Calu3 (cell line): ENCODE results near the gene STRBP. TPM values are rescaled to one million over a fixed set of nuclear protein-coding genes. Genes with fewer than 3 reads are reported as not detected.

Experiments used
- BruUV-seq: library from RNA; stranded (reverse); fragments of 400-500 nt; replicated peaks from 2 replicates; lab custom pipeline; 2021; lab: Mats Ljungman, UMichigan
- CTCF ChIA-PET: fragments of 300-600 bp; sonication (Branson Sonifier 250); formaldehyde crosslinking; loops from one replicate; lab custom pipeline; 2022; ENCODE audit warnings: antibody characterized with exemption; lab: Charles Lee
- DNase-seq: peaks from one replicate; pipeline ENCODE4 v3.0.0; 2022
- H3K27ac Mint-ChIP-seq: one replicate; pipeline ENCODE4 v1.8.0; 2022; ENCODE audit warnings: mixed read lengths; ENCODE audit not compliant: unreplicated experiment
- H3K27me3 Mint-ChIP-seq: one replicate; pipeline ENCODE4 v1.8.0; 2022; ENCODE audit warnings: mixed read lengths; ENCODE audit not compliant: unreplicated experiment
- H3K36me3 Mint-ChIP-seq: one replicate; pipeline ENCODE4 v1.8.0; 2022; ENCODE audit warnings: mild to moderate bottlenecking, moderate library complexity, mixed read lengths; ENCODE audit not compliant: insufficient read depth, unreplicated experiment
- H3K4me1 Mint-ChIP-seq: one replicate; pipeline ENCODE4 v1.8.0; 2022; ENCODE audit warnings: mild to moderate bottlenecking, low read depth, mixed read lengths; ENCODE audit not compliant: unreplicated experiment
- H3K4me3 Mint-ChIP-seq: one replicate; pipeline ENCODE4 v1.8.0; 2022; ENCODE audit warnings: mild to moderate bottlenecking, low read depth, moderate library complexity, mixed read lengths; ENCODE audit not compliant: unreplicated experiment
- H3K9me3 Mint-ChIP-seq: one replicate; pipeline ENCODE4 v1.8.0; 2022; ENCODE audit warnings: low read depth, mixed read lengths; ENCODE audit not compliant: unreplicated experiment
- intact Hi-C: fragments of 100-400 bp; cut with micrococcal nuclease; formaldehyde crosslinking; loops from one replicate; pipeline ENCODE4 v1.10.0; 2022; ENCODE audit not compliant: unreplicated experiment
- total RNA-seq: library from RNA; stranded (reverse); gene quantifications from 2 replicates; pipeline ENCODE4 v1.2.3, GENCODE V29; 2022
- TF ChIP-seq, protein P1 (sequence below): fragments of 200-600 bp; IDR thresholded peaks from one replicate; pipeline ENCODE4 v1.8.0; 2022; ENCODE audit warnings: antibody characterized with exemption; ENCODE audit not compliant: unreplicated experiment

Gene STRBP
- total RNA-seq, 1 experiment from 2014 or later, result 27.3 TPM

GRCh38 chr9:123238365-123238764 is 30.0 kb downstream of the STRBP start:
- BruUV-seq, result no TSS peak
- H3K27ac Mint-ChIP-seq, result no peak overlapping the region
- H3K27me3 Mint-ChIP-seq, result no peaks in the 10 kb centered on the region
- H3K4me1 Mint-ChIP-seq, result no peaks in the 10 kb centered on the region
- CTCF ChIA-PET, result interaction anchor here (1.1 kb wide), 1 partner anchor 10 kb away, joined by 3 read pairs; no protein-coding TSS in a partner anchor
- no peaks in the 10 kb centered on the region for H3K9me3 Mint-ChIP-seq
- TF ChIP-seq, protein P1, sequence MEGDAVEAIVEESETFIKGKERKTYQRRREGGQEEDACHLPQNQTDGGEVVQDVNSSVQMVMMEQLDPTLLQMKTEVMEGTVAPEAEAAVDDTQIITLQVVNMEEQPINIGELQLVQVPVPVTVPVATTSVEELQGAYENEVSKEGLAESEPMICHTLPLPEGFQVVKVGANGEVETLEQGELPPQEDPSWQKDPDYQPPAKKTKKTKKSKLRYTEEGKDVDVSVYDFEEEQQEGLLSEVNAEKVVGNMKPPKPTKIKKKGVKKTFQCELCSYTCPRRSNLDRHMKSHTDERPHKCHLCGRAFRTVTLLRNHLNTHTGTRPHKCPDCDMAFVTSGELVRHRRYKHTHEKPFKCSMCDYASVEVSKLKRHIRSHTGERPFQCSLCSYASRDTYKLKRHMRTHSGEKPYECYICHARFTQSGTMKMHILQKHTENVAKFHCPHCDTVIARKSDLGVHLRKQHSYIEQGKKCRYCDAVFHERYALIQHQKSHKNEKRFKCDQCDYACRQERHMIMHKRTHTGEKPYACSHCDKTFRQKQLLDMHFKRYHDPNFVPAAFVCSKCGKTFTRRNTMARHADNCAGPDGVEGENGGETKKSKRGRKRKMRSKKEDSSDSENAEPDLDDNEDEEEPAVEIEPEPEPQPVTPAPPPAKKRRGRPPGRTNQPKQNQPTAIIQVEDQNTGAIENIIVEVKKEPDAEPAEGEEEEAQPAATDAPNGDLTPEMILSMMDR, result no peak
- intact Hi-C loops, result no loop called here
- H3K4me3 Mint-ChIP-seq, result no peak overlapping the region
- no peaks in the 10 kb centered on the region for H3K36me3 Mint-ChIP-seq
- no peak for DNase-seq

DNA sequence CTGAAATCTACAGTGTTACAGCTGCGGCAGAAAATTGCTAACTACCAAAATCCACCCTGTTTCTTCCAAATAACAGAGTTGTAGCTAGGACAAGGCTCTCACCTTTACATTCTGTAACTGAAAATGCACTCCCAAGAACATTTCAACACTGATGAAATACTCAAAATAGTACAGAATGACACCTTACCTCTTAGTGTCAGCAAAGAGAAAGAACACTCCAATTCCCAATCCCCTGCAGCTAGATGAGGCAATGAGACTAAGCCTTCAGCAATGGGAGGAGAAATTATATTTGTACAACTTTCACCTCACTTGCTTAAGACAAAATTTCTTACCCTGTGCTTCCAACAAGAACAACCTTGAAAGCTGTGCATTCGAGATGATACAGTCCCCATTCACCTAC is 31.2 kb downstream of the STRBP start:
- H3K27ac Mint-ChIP-seq, result no peak overlapping the region
- BruUV-seq, result no TSS peak
- DNase-seq, result no peak
- TF ChIP-seq, protein P1, result no peak
- CTCF ChIA-PET, result no interaction called here
- no peaks in the 10 kb centered on the region for H3K4me1 Mint-ChIP-seq
- intact Hi-C loops, result no loop called here
- no peaks in the 10 kb centered on the region for H3K36me3 Mint-ChIP-seq
- H3K9me3 Mint-ChIP-seq, result no peaks in the 10 kb centered on the region
- no peaks in the 10 kb centered on the region for H3K27me3 Mint-ChIP-seq
- H3K4me3 Mint-ChIP-seq, result no peak overlapping the region

DNA sequence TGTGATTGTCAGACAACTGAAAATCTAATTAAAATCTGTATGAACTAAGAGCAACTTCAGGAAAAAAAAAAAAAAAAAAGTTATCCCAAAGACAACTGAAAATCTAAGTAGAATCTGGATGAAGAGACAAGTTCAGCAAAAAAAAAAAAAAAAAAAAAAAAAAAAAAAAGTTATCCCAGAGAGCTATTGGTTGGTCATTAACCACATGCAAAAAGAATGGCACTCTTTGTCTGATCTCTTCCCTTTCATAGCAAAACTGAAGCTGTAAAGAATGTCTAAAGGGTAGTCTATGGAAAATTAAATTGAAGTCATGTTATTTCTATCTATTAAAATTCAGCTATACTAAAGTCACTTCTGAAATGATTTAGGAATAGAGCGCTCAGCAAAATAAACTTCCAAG is 32.9 kb downstream of the STRBP start:
- no peaks in the 10 kb centered on the region for H3K9me3 Mint-ChIP-seq
- no peak for DNase-seq
- no peak overlapping the region for H3K4me3 Mint-ChIP-seq
- no peaks in the 10 kb centered on the region for H3K36me3 Mint-ChIP-seq
- no peaks in the 10 kb centered on the region for H3K4me1 Mint-ChIP-seq
- no TSS peak for BruUV-seq
- H3K27ac Mint-ChIP-seq, result no peak overlapping the region
- TF ChIP-seq, protein P1, result no peak
- CTCF ChIA-PET, result interaction anchor here (0.7 kb wide), 2 partner anchors 53 to 401 kb away, joined by 4 read pairs; no protein-coding TSS in a partner anchor
- intact Hi-C loops, result no loop called here
- no peaks in the 10 kb centered on the region for H3K27me3 Mint-ChIP-seq

DNA sequence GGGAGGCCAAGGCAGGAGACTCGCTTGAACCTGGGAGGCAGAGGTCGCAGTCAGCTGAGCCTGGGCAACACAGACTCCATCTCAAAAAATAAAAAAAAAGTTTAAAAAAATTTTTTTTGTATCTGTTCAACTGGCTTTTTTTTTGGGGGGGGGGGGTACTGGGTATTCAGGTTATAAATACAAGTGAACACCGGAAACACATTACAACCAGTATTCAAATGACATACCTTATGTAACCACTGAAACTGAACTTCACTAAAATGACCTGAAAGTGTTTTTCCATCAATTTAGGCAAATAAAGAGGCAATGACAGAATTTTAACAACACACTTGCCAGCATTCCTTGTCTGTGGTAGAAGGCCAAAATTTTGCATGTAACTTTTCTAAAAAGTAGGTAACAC is 33.5 kb downstream of the STRBP start:
- intact Hi-C loops, result no loop called here

More for the DNA sequence above, 33.5 kb downstream of the STRBP start:
- Mint-ChIP-seq H3K9me3 (no peaks in the 10 kb centered on the region), H3K27ac (no peak overlapping the region), H3K36me3 (no peaks in the 10 kb centered on the region), H3K4me1 (no peaks in the 10 kb centered on the region), H3K27me3 (no peaks in the 10 kb centered on the region), H3K4me3 (no peak overlapping the region)
- BruUV-seq, result no TSS peak
- CTCF ChIA-PET, result no interaction called here
- no peak for DNase-seq
- TF ChIP-seq, protein P1, result no peak
